Measurements from ENCODE around the gene CTNNA3.

GRCh38 chr10:66844176-66844942, 851.6 kb downstream of the CTNNA3 start:
- TF ChIP-seq ATF3 (IDR thresholded peaks at IDR 0.05), result no peak
- TF ChIP-seq CTCF (IDR thresholded peaks at IDR 0.05; ENCODE audit: low read depth, low read length, missing input control), result no peak
- TF ChIP-seq JUND (IDR thresholded peaks at IDR 0.05), result no peak
- no peak for TF ChIP-seq MAX (IDR thresholded peaks at IDR 0.05)
- TF ChIP-seq SP1 (IDR thresholded peaks at IDR 0.05), result no peak
- no peak for TF ChIP-seq TAF1 (conservative IDR thresholded peaks at IDR 0.05)
- TF ChIP-seq FOXA1 (IDR thresholded peaks at IDR 0.05), result no peak
- TF ChIP-seq YY1 (IDR thresholded peaks at IDR 0.05), result no peak
- no peak for TF ChIP-seq GABPA (IDR thresholded peaks at IDR 0.05 in 1 of 2, conservative IDR thresholded peaks at IDR 0.05 in 1 of 2)
- TF ChIP-seq ZBTB33 (IDR thresholded peaks at IDR 0.05), result no peak
- no peak for TF ChIP-seq RXRA (IDR thresholded peaks at IDR 0.05)
